ENCODE results near the gene FANCE.

FANCE gene

GRCh38 chr6:35475573-35475972 lies 23.4 kb downstream of the FANCE start:
- TF ChIP-seq, protein P1, sequence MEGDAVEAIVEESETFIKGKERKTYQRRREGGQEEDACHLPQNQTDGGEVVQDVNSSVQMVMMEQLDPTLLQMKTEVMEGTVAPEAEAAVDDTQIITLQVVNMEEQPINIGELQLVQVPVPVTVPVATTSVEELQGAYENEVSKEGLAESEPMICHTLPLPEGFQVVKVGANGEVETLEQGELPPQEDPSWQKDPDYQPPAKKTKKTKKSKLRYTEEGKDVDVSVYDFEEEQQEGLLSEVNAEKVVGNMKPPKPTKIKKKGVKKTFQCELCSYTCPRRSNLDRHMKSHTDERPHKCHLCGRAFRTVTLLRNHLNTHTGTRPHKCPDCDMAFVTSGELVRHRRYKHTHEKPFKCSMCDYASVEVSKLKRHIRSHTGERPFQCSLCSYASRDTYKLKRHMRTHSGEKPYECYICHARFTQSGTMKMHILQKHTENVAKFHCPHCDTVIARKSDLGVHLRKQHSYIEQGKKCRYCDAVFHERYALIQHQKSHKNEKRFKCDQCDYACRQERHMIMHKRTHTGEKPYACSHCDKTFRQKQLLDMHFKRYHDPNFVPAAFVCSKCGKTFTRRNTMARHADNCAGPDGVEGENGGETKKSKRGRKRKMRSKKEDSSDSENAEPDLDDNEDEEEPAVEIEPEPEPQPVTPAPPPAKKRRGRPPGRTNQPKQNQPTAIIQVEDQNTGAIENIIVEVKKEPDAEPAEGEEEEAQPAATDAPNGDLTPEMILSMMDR (IDR thresholded peaks at IDR 0.05; ENCODE audit: low read depth, low read length, missing control alignments), result no peak
- H3K4me3 ChIP-seq (ENCODE audit: low read depth, low read length), result no peak overlapping the region
- DNase-seq (ENCODE audit: low read depth), result no peak
- in situ Hi-C loops (cut with HindIII; ENCODE audit: low sequenced_read_pairs), result no loop called here

GRCh38 chr6:35476004-35476403 lies 23.9 kb downstream of the FANCE start:
- no peak for DNase-seq (ENCODE audit: low read depth)
- TF ChIP-seq, protein P1 (IDR thresholded peaks at IDR 0.05; ENCODE audit: low read depth, low read length, missing control alignments), result no peak
- in situ Hi-C loops (cut with HindIII; ENCODE audit: low sequenced_read_pairs), result no loop called here
- no peak overlapping the region for H3K4me3 ChIP-seq (ENCODE audit: low read depth, low read length)

- DNase-seq (ENCODE audit: low read depth), result no peak
- in situ Hi-C loops (cut with HindIII; ENCODE audit: low sequenced_read_pairs), result no loop called here
- no peak overlapping the region for H3K4me3 ChIP-seq (ENCODE audit: low read depth, low read length)
- TF ChIP-seq, protein P1 (IDR thresholded peaks at IDR 0.05; ENCODE audit: low read depth, low read length, missing control alignments), result no peak
Observed at GRCh38 chr6:35477028-35477427, 24.9 kb downstream of the FANCE start.

- in situ Hi-C loops (cut with HindIII; ENCODE audit: low sequenced_read_pairs), result no loop called here
- no peak for DNase-seq (ENCODE audit: low read depth)
- no peak overlapping the region for H3K4me3 ChIP-seq (ENCODE audit: low read depth, low read length)
- TF ChIP-seq, protein P1 (IDR thresholded peaks at IDR 0.05; ENCODE audit: low read depth, low read length, missing control alignments), result no peak
Observed at GRCh38 chr6:35477551-35478179, 25.5 kb downstream of the FANCE start.

DNA sequence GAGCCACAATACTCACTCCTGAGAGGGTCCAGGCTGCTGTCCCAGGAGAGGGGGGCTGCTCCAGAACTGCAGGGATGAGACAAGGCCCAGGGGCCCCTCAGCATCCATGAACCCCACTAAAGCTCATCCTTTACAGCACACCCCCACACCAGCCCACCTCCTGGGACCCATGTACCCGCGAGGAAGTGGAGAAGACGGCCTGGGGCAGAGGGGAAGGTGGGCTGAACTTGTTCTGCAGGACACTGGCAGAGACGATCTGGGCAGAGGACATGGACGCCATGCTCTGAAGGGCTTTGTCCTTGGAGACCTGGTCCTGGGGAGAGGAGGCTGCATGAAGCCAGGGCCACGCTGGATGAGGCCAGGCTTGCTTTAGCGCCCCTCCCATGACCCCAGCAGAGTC lies 26.1 kb downstream of the FANCE start:
- H3K4me3 ChIP-seq (ENCODE audit: low read depth, low read length), result no peak overlapping the region
- in situ Hi-C loops (cut with HindIII; ENCODE audit: low sequenced_read_pairs), result no loop called here
- DNase-seq (ENCODE audit: low read depth), result no peak
- TF ChIP-seq, protein P1 (IDR thresholded peaks at IDR 0.05; ENCODE audit: low read depth, low read length, missing control alignments), result no peak

- TF ChIP-seq, protein P1 (IDR thresholded peaks at IDR 0.05; ENCODE audit: low read depth, low read length, missing control alignments), result no peak
- DNase-seq (ENCODE audit: low read depth), result no peak
- no peak overlapping the region for H3K4me3 ChIP-seq (ENCODE audit: low read depth, low read length)
- in situ Hi-C loops (cut with HindIII; ENCODE audit: low sequenced_read_pairs), result no loop called here
Observed at GRCh38 chr6:35480176-35480575, 28.0 kb downstream of the FANCE start.
